Measurements from ENCODE around the gene XAGE2.
"Not testable (repeated sequence)": the region's sequence is repeated elsewhere in the genome, so short reads cannot be mapped to it uniquely, and the experiment has no call there.

XAGE2 gene

GRCh38 chrX:52368368-52369055 is at the start of gene XAGE2:
Gene XAGE2, plus strand, starts transcription at chrX:52369021. Its CDS starts 994 bp downstream, at chrX:52370015.
- DNase-seq, result no peak

- DNase-seq, result no peak
These were observed 31.4 kb upstream of the XAGE2 start for GRCh38 chrX:52337410-52337809.

- DNase-seq, result no peak
These were observed 27.3 kb upstream of the XAGE2 start for GRCh38 chrX:52341493-52341892.

GRCh38 chrX:52343131-52343530 is 25.7 kb upstream of the XAGE2 start:
- not testable (repeated sequence) for DNase-seq

- DNase-seq, result peak; percentile 3 to 4
These were observed 23.4 kb upstream of the XAGE2 start for GRCh38 chrX:52345402-52345801.

GRCh38 chrX:52346174-52347165 is 22.4 kb upstream of the XAGE2 start:
- no peak for DNase-seq

- no peak for DNase-seq
These were observed 19.1 kb upstream of the XAGE2 start for GRCh38 chrX:52349681-52350080.

GRCh38 chrX:52352551-52352950 is 16.3 kb upstream of the XAGE2 start:
- no peak for DNase-seq

- no peak for DNase-seq
These were observed 15.0 kb upstream of the XAGE2 start for GRCh38 chrX:52353838-52354237.

- no peak for DNase-seq
These were observed 13.7 kb upstream of the XAGE2 start for GRCh38 chrX:52355108-52355507.

- DNase-seq, result no peak
These were observed 9.1 kb upstream of the XAGE2 start for GRCh38 chrX:52359614-52360232.

GRCh38 chrX:52361941-52362340 is 6.9 kb upstream of the XAGE2 start:
- no peak for DNase-seq

- DNase-seq, result no peak
These were observed 5.5 kb upstream of the XAGE2 start for GRCh38 chrX:52363247-52363883.

- DNase-seq, result no peak
These were observed 10.0 kb downstream of the XAGE2 start for GRCh38 chrX:52378870-52379269.

- no peak for DNase-seq
These were observed 12.2 kb downstream of the XAGE2 start for GRCh38 chrX:52380993-52381392.

GRCh38 chrX:52410439-52411394 is 41.9 kb downstream of the XAGE2 start:
- no peak for DNase-seq

- DNase-seq, result no peak
These were observed 46.5 kb downstream of the XAGE2 start for GRCh38 chrX:52415304-52415703.

GRCh38 chrX:52416816-52417215 is 48.0 kb downstream of the XAGE2 start:
- DNase-seq, result no peak

GRCh38 chrX:52420824-52421443 is 52.1 kb downstream of the XAGE2 start:
- no peak for DNase-seq

GRCh38 chrX:52422884-52423283 is 54.1 kb downstream of the XAGE2 start:
- no peak for DNase-seq

- DNase-seq, result no peak
These were observed 55.8 kb downstream of the XAGE2 start for GRCh38 chrX:52424656-52425055.
